Muscle of leg (tissue), 11 donors: ENCODE results near the gene LIX1. TPM values are rescaled to one million over a fixed set of nuclear protein-coding genes. Genes with fewer than 3 reads are reported as not detected.

Experiments
- DNase-seq: peaks from one replicate; pipeline ENCODE4 v3.0.0; 2013
- H3K27ac ChIP-seq: one replicate; pipeline ENCODE4 v1.5.1; 2013; ENCODE audit warnings: mild to moderate bottlenecking, low read length, control low read depth
- H3K27me3 ChIP-seq: one replicate; pipeline ENCODE4 v1.6.1; 2013; ENCODE audit warnings: low read length; ENCODE audit not compliant: control insufficient read depth, insufficient read depth
- H3K36me3 ChIP-seq: one replicate; pipeline ENCODE4 v1.6.1; 2013; ENCODE audit warnings: low read length; ENCODE audit not compliant: control insufficient read depth, insufficient read depth
- H3K4me1 ChIP-seq: one replicate; pipeline ENCODE4 v1.6.1; 2013; ENCODE audit warnings: low read length; ENCODE audit not compliant: control insufficient read depth, insufficient read depth
- H3K4me3 ChIP-seq: one replicate; pipeline ENCODE4 v1.5.1; 2013; ENCODE audit warnings: low read length, control low read depth
- H3K9me3 ChIP-seq: replicated peaks from 2 replicates; pipeline ENCODE4 v1.6.1; 2013; ENCODE audit warnings: low read depth, low read length; ENCODE audit not compliant: control insufficient read depth
- WGBS: methylation state at CpG from one replicate; pipeline ENCODE4 v1.1.5; 2013; ENCODE audit warnings: missing lambda C conversion rate; ENCODE audit not compliant: insufficient coverage; 5-methylcytosine and 5-hydroxymethylcytosine counted together
- polyA plus RNA-seq, 8 donors: library from polyadenylated mRNA; unstranded; fragments of 120-200 nt; gene quantifications; one replicate each; pipeline versions ENCODE4 v1.2.1 to v1.2.3, GENCODE V29; 2013; ENCODE audit warnings: inconsistent platforms in 1 of 8, low replicate concordance in 1 of 8; ENCODE audit not compliant: insufficient read length in 8 of 8, insufficient read depth in 1 of 8
- total RNA-seq: library from RNA; stranded (reverse); fragments of 120-200 nt; gene quantifications from one replicate; pipeline ENCODE4 v1.2.4, GENCODE V29; 2013

LIX1 gene
- total and polyA plus RNA-seq, 9 donors, result 5.1 to 9.5 (median 6.7) TPM

DNA sequence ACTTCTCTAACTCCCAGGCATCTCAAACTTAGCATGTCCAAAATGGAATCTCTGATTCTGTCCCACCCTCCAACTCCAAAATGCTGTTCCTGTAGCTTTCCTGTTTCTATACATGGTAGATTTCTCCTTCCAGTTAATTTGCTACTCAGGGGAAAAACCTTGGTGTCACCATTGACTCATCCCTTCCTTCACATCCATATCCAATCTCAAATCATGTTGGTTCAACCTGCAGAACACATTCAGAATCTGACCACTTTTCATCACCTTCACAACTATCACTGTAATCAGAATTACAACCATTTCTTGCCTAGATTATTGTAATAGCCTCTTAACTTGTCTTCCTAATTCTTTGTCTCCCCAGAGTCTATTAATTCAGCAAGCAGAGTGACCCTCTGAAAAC, 29.8 kb upstream of the LIX1 start:
- no peaks in the 10 kb centered on the region for H3K4me1 ChIP-seq
- H3K4me3 ChIP-seq, result no peak overlapping the region
- peaks cover 33% of the 10 kb centered on the region for H3K36me3 ChIP-seq
- no peak for DNase-seq
- H3K9me3 ChIP-seq, result no peaks in the 10 kb centered on the region
- H3K27ac ChIP-seq, result no peak overlapping the region
- H3K27me3 ChIP-seq, result no peaks in the 10 kb centered on the region

- H3K4me1 ChIP-seq, result no peaks in the 10 kb centered on the region
- DNase-seq, result no peak
- no CpG with 5 or more reads among the region's 3 CpGs for WGBS
- no peaks in the 10 kb centered on the region for H3K27me3 ChIP-seq
- no peak overlapping the region for H3K27ac ChIP-seq
- H3K9me3 ChIP-seq, result no peaks in the 10 kb centered on the region
- peaks cover 38% of the 10 kb centered on the region for H3K36me3 ChIP-seq
- no peak overlapping the region for H3K4me3 ChIP-seq
These were observed 29.3 kb upstream of the LIX1 start for GRCh38 chr5:97171703-97172102.

DNA sequence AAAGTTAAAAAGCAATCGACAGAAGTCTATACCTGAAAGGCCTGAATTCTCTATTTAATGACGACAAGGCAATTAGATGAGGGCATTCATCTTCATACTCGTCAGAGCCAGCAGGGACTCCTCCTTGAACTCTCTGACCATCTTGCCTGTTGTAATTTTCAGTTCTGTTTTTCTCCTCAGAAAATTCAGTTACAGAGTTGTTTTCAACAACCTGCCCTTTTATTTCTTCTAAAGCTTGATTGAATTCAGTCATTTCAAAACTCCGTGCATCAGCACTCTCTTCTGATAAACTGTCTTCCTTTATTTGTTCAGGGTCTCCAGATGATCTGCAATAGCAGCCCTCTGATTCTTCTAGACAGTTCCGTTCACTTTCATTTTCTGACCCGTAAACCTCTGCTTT, 25.0 kb upstream of the LIX1 start:
- H3K27me3 ChIP-seq, result no peaks in the 10 kb centered on the region
- DNase-seq, result no peak
- H3K36me3 ChIP-seq, result peaks cover 30% of the 10 kb centered on the region
- H3K4me3 ChIP-seq, result no peak overlapping the region
- H3K4me1 ChIP-seq, result no peaks in the 10 kb centered on the region
- no peaks in the 10 kb centered on the region for H3K9me3 ChIP-seq
- 82% methylated on average over 5 of the region's 6 CpGs for WGBS
- no peak overlapping the region for H3K27ac ChIP-seq

- H3K4me1 ChIP-seq, result no peaks in the 10 kb centered on the region
- no peak for DNase-seq
- H3K4me3 ChIP-seq, result no peak overlapping the region
- H3K36me3 ChIP-seq, result peaks cover 27% of the 10 kb centered on the region
- no CpG with 5 or more reads among the region's 1 CpG for WGBS
- no peaks in the 10 kb centered on the region for H3K27me3 ChIP-seq
- no peaks in the 10 kb centered on the region for H3K9me3 ChIP-seq
- H3K27ac ChIP-seq, result no peak overlapping the region
These were observed 23.3 kb upstream of the LIX1 start for GRCh38 chr5:97165726-97166125.

DNA sequence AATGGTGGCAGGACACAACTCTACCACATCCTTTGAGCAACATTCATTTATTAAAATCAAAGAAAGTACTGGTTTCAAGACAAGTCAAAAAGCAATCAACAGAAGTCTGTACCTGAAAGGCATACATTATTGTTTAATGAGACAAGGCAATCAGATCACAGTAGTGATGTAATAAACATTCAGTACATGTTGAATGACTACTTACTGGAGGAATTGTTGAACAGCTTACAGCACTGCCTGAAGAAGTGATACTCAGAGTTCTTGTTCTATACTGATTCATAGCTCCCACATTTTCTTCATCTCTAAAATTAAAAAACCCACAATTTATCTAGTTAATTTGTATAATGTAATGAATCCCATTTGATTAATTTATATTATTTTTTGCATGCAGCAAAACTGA, 22.4 kb upstream of the LIX1 start:
- DNase-seq, result no peak
- Histone ChIP-seq H3K27me3 (no peaks in the 10 kb centered on the region), H3K4me3 (no peak overlapping the region), H3K36me3 (peaks cover 32% of the 10 kb centered on the region), H3K27ac (no peak overlapping the region), H3K4me1 (no peaks in the 10 kb centered on the region), H3K9me3 (no peaks in the 10 kb centered on the region)

GRCh38 chr5:97163790-97164285, 21.4 kb upstream of the LIX1 start:
- H3K4me3 ChIP-seq, result no peak overlapping the region
- WGBS, result 100% methylated on average over 1 of the region's 5 CpGs
- H3K27ac ChIP-seq, result no peak overlapping the region
- no peaks in the 10 kb centered on the region for H3K4me1 ChIP-seq
- no peaks in the 10 kb centered on the region for H3K27me3 ChIP-seq
- H3K36me3 ChIP-seq, result peaks cover 37% of the 10 kb centered on the region
- no peak for DNase-seq
- H3K9me3 ChIP-seq, result peaks cover 2% of the 10 kb centered on the region

DNA sequence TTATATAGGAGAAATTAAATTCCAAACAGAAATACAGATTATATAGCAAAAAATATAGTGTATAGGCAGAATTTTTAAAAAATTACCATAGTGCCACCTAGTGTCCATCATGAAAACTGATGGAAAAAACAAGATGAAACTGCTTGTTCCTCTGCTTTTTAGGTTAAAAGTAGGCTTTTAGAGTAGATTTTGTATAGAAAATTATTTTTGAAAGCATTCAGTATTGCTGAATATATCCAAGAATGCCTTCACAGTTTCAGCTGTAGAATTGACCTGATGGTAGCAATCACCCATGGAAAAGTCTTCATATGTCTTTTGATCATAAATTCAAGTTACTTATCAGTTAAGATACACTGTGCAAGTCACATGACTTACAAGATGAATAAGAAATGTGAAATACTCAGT, 21.0 kb upstream of the LIX1 start:
- Histone ChIP-seq H3K27me3 (no peaks in the 10 kb centered on the region), H3K36me3 (peaks cover 42% of the 10 kb centered on the region), H3K4me3 (no peak overlapping the region), H3K4me1 (no peaks in the 10 kb centered on the region), H3K27ac (no peak overlapping the region), H3K9me3 (peaks cover 6% of the 10 kb centered on the region)
- DNase-seq, result peak; percentile 34

DNA sequence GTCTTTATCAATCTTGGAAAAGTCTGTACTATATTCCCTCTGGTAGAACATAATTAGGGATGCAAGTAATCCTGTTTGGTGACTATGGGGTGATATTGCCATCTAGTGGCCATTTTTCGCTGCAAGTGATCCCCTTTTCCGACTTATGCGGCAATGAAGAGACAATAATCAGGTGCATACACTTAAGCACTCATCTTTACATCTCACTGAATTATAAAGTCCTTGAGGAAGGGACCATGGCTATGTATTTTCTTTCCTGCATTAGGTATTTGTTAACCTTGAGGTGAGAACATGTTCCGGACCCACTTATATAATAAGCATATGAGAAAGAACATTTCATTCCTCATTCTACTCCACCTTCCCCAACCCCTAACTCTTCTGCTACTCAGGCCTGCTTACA, 19.6 kb upstream of the LIX1 start:
- Histone ChIP-seq H3K9me3 (peaks cover 16% of the 10 kb centered on the region), H3K27ac (no peak overlapping the region), H3K4me3 (no peak overlapping the region), H3K36me3 (peaks cover 34% of the 10 kb centered on the region), H3K4me1 (no peaks in the 10 kb centered on the region), H3K27me3 (no peaks in the 10 kb centered on the region)
- no CpG with 5 or more reads among the region's 4 CpGs for WGBS
- DNase-seq, result peak; percentile 85

GRCh38 chr5:97157689-97158088, 15.3 kb upstream of the LIX1 start:
- H3K4me1 ChIP-seq, result no peaks in the 10 kb centered on the region
- DNase-seq, result no peak
- peaks cover 24% of the 10 kb centered on the region for H3K36me3 ChIP-seq
- no peak overlapping the region for H3K27ac ChIP-seq
- no peaks in the 10 kb centered on the region for H3K27me3 ChIP-seq
- H3K9me3 ChIP-seq, result peaks cover 18% of the 10 kb centered on the region
- H3K4me3 ChIP-seq, result no peak overlapping the region
- 100% methylated on average over 1 of the region's 2 CpGs for WGBS

DNA sequence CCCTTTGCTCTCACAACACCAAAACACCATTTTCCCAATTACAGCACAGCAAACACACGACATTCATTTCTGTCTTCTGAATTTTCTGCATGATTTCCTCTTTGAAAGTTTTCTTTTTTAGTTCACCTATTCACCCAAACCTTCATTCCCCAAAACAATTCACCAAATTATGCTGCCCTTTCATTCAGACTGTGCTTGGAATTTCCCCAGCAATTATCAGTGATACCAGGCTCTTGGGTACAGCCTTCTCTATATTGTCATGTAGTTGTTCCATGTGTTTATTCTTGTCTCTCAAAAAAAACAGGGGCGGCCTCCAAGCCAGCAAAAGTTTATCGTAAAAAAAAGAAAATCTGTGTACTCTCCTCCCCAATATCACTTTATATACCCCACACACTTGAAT, 9.0 kb upstream of the LIX1 start:
- no peaks in the 10 kb centered on the region for H3K36me3 ChIP-seq
- no peak overlapping the region for H3K4me3 ChIP-seq
- no peak for DNase-seq
- no peaks in the 10 kb centered on the region for H3K27me3 ChIP-seq
- no peaks in the 10 kb centered on the region for H3K4me1 ChIP-seq
- WGBS, result 90% methylated on average over 1 of the region's 3 CpGs
- H3K9me3 ChIP-seq, result peaks cover 2% of the 10 kb centered on the region
- no peak overlapping the region for H3K27ac ChIP-seq

GRCh38 chr5:97150401-97150800, 8.0 kb upstream of the LIX1 start:
- Histone ChIP-seq H3K27me3 (no peaks in the 10 kb centered on the region), H3K36me3 (no peaks in the 10 kb centered on the region), H3K27ac (no peak overlapping the region), H3K4me1 (no peaks in the 10 kb centered on the region), H3K9me3 (no peaks in the 10 kb centered on the region), H3K4me3 (no peak overlapping the region)
- WGBS, result no CpG with 5 or more reads among the region's 1 CpG
- DNase-seq, result no peak
